D721Med (cell line): ENCODE measurements around the gene TCEAL9.
"Not testable (repeated sequence)": the region's sequence is repeated elsewhere in the genome, so short reads cannot be mapped to it uniquely, and the experiment has no call there.

Experiments
- DNase-seq: peaks from one replicate; pipeline ENCODE4 v3.0.0; 2011; ENCODE audit warnings: low spot score; ENCODE audit not compliant: insufficient read length
- FAIRE-seq: peaks from 2 replicates; lab custom pipeline; 2011; peaks lifted over from hg19 to GRCh38; lab: Jason Lieb, UNC
- CTCF ChIP-seq: IDR thresholded peaks from 2 replicates; pipeline ENCODE4 v1.5.1; 2012; ENCODE audit warnings: mild to moderate bottlenecking, control low read depth; ENCODE audit not compliant: insufficient read depth; ENCODE audit errors: missing control alignments

Gene TCEAL9

GRCh38 chrX:103338663-103339062 is 17.6 kb upstream of the TCEAL9 start:
- FAIRE-seq (no peak), DNase-seq (no peak)
- TF ChIP-seq CTCF, result no peak

GRCh38 chrX:103343105-103343504 is 13.2 kb upstream of the TCEAL9 start:
- TF ChIP-seq CTCF, result peak; percentile 42
- DNase-seq (no peak), FAIRE-seq (no peak)

GRCh38 chrX:103344606-103345005 is 11.7 kb upstream of the TCEAL9 start:
- DNase-seq, result no peak
- FAIRE-seq, result no peak
- TF ChIP-seq CTCF, result no peak

- no peak for TF ChIP-seq CTCF
- DNase-seq (no peak), FAIRE-seq (no peak)
Observed at GRCh38 chrX:103347682-103348397, 8.5 kb upstream of the TCEAL9 start.

GRCh38 chrX:103356858-103357257 is 552 bp downstream of the TCEAL9 start:
- FAIRE-seq, result no peak
- TF ChIP-seq CTCF, result no peak
- no peak for DNase-seq

- DNase-seq (no peak), FAIRE-seq (no peak)
- TF ChIP-seq CTCF, result no peak
Observed at GRCh38 chrX:103357871-103358270, 1.6 kb downstream of the TCEAL9 start.

GRCh38 chrX:103359605-103360004 is 3.3 kb downstream of the TCEAL9 start:
- not testable (repeated sequence) for FAIRE-seq, DNase-seq
